Omental fat pad (tissue), 4 donors: ENCODE results near the gene RNF4. TPM values are rescaled to one million over a fixed set of nuclear protein-coding genes. Genes with fewer than 3 reads are reported as not detected.

Source experiments
- ATAC-seq: fragments of 150-250 bp; one replicate; pipeline ENCODE4 v1.9.1; 2016; ENCODE audit warnings: mild to moderate bottlenecking, moderate library complexity; ENCODE audit not compliant: low FRiP score
- DNase-seq: peaks from one replicate; pipeline ENCODE4 v3.0.0-alpha.2; 2019; ENCODE audit warnings: low spot score
- total RNA-seq, 4 donors: library from RNA; depleted of rRNA; stranded (reverse); fragments of >200 nt; gene quantifications; one replicate each; pipeline ENCODE4 v1.1.0, GENCODE V29; 2016
- TF ChIP-seq, protein P1 (sequence below), 3 donors: fragments of 450-650 bp; IDR thresholded peaks; one replicate each; pipeline ENCODE4 v1.5.1; 2016 to 2017; ENCODE audit warnings: antibody characterized with exemption in 3 of 3, mild to moderate bottlenecking in 3 of 3, moderate library complexity in 2 of 3

Gene RNF4
- total RNA-seq, 4 donors from 2014 or later, result 38.5 to 90.1 (median 44.5) TPM

DNA sequence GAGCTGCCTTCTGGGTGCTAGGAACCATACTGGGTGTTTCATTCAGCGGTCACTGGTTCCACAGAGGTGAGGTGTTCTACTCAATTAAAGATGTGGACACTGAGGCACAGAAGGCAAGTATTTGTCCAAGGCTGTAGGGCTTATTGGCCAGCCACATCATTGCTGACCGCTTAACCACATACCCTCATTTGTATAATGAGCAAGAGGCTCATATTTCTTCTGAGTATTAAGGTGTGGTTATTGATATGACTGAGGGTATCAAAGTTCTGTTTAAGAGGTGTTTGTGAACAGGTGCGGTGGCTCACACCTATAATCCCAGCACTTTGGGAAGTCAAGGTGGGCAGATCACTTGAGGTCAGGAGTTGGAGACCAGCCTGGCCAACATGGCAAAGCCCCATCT, 14.3 kb downstream of the RNF4 start:
- no peak for ATAC-seq
- TF ChIP-seq, protein P1, sequence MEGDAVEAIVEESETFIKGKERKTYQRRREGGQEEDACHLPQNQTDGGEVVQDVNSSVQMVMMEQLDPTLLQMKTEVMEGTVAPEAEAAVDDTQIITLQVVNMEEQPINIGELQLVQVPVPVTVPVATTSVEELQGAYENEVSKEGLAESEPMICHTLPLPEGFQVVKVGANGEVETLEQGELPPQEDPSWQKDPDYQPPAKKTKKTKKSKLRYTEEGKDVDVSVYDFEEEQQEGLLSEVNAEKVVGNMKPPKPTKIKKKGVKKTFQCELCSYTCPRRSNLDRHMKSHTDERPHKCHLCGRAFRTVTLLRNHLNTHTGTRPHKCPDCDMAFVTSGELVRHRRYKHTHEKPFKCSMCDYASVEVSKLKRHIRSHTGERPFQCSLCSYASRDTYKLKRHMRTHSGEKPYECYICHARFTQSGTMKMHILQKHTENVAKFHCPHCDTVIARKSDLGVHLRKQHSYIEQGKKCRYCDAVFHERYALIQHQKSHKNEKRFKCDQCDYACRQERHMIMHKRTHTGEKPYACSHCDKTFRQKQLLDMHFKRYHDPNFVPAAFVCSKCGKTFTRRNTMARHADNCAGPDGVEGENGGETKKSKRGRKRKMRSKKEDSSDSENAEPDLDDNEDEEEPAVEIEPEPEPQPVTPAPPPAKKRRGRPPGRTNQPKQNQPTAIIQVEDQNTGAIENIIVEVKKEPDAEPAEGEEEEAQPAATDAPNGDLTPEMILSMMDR (IDR thresholded peaks at IDR 0.05), result no peak
- no peak for DNase-seq

DNA sequence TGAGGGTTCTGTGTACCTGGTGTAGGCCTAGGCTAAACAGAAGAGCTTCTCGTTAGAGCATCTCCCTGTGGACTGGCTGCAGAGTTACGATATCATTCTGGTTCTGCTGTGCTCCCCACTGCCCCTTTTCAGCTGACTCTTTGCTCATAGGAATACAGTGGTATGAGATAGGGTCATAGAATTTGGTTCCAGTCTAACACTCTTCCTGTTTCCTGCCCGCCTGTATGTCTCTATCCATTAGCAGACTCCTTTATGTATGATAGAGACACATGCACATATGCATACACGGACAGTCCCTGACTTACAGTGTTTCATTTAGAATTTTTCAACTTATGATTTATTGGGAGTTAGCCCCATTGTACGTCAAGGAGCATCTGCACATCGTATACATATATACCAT, 15.3 kb downstream of the RNF4 start:
- TF ChIP-seq, protein P1 (IDR thresholded peaks at IDR 0.05), result no peak
- no peak for ATAC-seq
- no peak for DNase-seq

DNA sequence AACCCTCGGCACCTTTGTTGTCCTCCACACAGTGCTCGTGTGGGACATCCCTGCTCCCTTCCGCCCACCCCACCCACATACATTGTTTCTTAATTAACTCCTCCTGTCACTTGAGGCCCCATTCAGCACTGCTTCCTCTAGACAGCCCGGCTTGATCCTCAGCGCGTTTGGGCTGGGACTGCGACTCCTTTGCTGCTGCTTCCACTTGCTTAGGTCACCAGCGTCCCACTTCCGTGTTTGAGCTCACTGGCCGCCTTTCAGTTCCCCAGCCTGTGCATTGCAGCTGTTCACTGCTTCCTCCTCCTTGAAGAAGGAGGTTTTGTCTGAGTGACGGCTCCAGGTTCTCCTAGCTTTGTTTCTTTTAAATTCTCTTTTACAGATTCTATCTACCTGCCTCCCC, 16.1 kb downstream of the RNF4 start:
- ATAC-seq (no peak), DNase-seq (no peak)
- TF ChIP-seq, protein P1 (IDR thresholded peaks at IDR 0.05), result no peak

DNA sequence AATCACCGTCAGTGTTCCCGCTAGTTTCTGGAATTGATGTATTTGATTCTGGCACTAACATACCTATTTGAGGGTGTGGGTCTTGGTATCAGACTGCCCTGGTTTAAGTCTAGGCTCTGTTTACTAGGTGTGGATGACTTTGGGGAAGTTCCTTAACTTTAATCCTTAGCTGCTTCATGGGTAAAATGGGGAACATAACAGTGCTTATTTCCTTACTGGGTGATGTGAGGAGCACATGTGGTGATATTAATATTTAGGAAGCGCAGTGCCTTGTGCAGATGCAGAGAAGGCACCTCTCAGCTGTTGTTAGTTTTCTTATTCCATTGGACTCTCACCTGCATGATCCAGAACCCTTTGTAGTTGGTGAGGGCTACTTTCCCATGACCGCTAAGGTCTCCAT, 17.1 kb downstream of the RNF4 start:
- ATAC-seq (no peak), DNase-seq (no peak)
- TF ChIP-seq, protein P1 (IDR thresholded peaks at IDR 0.05), result no peak

DNA sequence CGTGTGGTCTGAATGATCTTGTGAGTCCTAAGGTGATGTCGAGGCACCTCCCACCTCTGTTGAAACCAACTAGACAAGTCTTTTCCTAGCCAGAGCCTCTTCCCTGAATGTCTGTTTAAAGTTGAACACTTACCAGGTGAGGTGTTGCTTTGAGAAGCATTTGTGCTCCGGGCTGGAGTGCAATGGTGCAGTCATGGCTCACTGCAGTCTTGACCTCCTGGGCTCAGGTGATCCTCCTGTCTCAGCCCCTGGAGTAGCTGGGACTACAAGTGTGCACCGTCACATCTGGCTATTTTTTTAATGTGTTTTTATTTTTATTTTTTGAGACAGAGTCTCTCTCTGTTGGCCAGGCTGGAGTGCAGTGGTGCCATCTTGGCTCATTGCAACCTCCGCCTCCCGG, 18.1 kb downstream of the RNF4 start:
- ATAC-seq (no peak), DNase-seq (no peak)
- TF ChIP-seq, protein P1 (IDR thresholded peaks at IDR 0.05), result no peak

DNA sequence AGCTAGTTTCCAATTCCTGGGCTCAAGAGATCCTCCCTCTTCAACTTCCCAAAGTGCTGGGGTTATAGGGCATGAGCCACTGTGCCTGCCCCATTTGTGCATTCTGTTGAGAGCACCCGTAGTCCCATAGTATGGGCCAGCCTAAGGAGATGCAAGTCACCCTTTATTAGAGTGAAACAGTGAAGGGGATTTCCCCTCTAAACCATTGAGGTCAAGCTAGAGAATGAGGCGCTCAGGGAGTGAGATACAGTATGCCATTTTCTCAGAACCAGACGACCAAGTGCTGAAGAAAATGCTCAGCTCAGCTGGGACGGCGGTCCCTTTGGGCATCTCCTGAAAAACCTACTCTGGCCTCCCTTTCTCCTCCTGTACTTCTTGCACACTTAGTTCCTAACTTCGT, 18.7 kb downstream of the RNF4 start:
- no peak for ATAC-seq
- no peak for DNase-seq
- TF ChIP-seq, protein P1 (IDR thresholded peaks at IDR 0.05), result no peak

DNA sequence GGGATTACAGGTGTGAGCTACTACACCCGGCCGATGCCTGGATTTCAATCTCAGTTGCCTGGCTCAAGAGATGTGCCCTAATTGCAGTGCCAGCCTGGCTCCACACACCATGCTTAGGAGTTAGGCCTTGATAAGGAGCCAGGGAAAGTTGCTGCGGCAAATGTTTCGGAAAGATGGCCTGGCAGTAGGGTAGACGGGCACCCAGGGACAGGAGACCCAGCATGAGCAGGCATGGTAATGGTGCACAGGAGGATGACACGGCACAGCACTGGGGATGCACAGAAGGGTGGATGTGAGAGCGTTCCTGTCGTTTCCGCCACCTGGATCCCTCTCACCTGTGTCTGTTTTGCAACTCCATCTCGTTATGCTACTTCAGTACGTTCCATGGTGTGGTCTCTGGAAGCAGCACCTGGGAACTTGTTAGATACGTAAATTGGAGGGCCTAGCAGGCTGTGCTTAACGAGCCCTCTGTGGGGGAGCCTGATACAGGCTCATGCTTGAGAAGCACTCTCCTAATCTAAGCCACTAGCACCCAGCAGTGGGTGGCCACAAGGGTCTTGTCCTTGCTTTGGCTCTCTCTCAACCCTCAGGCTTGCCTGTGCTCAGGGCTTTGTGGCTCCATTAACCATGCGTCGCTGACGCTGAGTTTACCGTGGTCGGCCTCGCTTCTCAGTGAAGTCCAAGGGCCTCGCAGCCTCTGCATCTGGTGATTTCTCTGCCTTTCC, 20.3 kb downstream of the RNF4 start:
- DNase-seq, result no peak
- TF ChIP-seq, protein P1 (IDR thresholded peaks at IDR 0.05), result no peak
- no peak for ATAC-seq
